Fibroblast of mammary gland (primary cell): ENCODE data around the gene RALGPS1.

Experiments
- DNase-seq: peaks from one replicate; pipeline ENCODE4 v3.0.0-alpha.2; 2010; ENCODE audit warnings: low read depth
- H3K4me3 ChIP-seq: 2 replicates; pipeline ENCODE4 v1.5.1; 2011; ENCODE audit warnings: low read depth, mild to moderate bottlenecking, low read length, moderate library complexity; ENCODE audit not compliant: control insufficient read depth
- CTCF ChIP-seq: conservative IDR thresholded peaks from 2 replicates; pipeline ENCODE4 v1.5.1; 2011; ENCODE audit warnings: low read depth, low read length, inconsistent platforms; ENCODE audit not compliant: control insufficient read depth, insufficient read depth

The RALGPS1 gene

GRCh38 chr9:126932871-126933321 is 18.3 kb downstream of the RALGPS1 start:
- DNase-seq = no peak
- TF ChIP-seq CTCF = no peak

GRCh38 chr9:126933334-126933980 is 18.9 kb downstream of the RALGPS1 start:
- no peak overlapping the region for H3K4me3 ChIP-seq
- no peak for DNase-seq
- no peak for TF ChIP-seq CTCF

More at GRCh38 chr9:126932871-126933321, 18.3 kb downstream of the RALGPS1 start:
- no peak overlapping the region for H3K4me3 ChIP-seq

GRCh38 chr9:126934441-126934840 is 19.9 kb downstream of the RALGPS1 start:
- DNase-seq = no peak
- no peak for TF ChIP-seq CTCF
- no peak overlapping the region for H3K4me3 ChIP-seq

GRCh38 chr9:126935630-126936029 is 21.0 kb downstream of the RALGPS1 start:
- DNase-seq = peak; percentile 32
- no peak for TF ChIP-seq CTCF
- H3K4me3 ChIP-seq = no peak overlapping the region

GRCh38 chr9:126937444-126937843 is 22.9 kb downstream of the RALGPS1 start:
- DNase-seq = no peak
- no peak overlapping the region for H3K4me3 ChIP-seq
- no peak for TF ChIP-seq CTCF

- TF ChIP-seq CTCF = no peak
- H3K4me3 ChIP-seq = no peak overlapping the region
- no peak for DNase-seq
Measured at GRCh38 chr9:126938327-126938726, 23.7 kb downstream of the RALGPS1 start.

- no peak for DNase-seq
Measured at GRCh38 chr9:126939821-126940221, 25.2 kb downstream of the RALGPS1 start.

More at GRCh38 chr9:126939821-126940221, 25.2 kb downstream of the RALGPS1 start:
- no peak for TF ChIP-seq CTCF
- no peak overlapping the region for H3K4me3 ChIP-seq
